Stimulated activated CD8-positive, alpha-beta memory T cell treated with anti-CD3 and anti-CD28 coated beads, Interleukin-15, amount 100 ng/mL, for 1 hour (primary cell): Measurements from ENCODE around the gene HOTAIR.

ENCODE experiments used
- DNase-seq: peaks from one replicate; pipeline ENCODE4 v3.0.0-alpha.2; 2020; ENCODE audit warnings: low read depth

Gene HOTAIR

GRCh38 chr12:54000116-54001114, 25.7 kb upstream of the HOTAIR start, which contains the start of gene HOXC9:
Gene HOXC9 (plus strand): TSS chr12:54000161. CDS start chr12:54000189, 28 bp downstream.
- no peak for DNase-seq

DNA sequence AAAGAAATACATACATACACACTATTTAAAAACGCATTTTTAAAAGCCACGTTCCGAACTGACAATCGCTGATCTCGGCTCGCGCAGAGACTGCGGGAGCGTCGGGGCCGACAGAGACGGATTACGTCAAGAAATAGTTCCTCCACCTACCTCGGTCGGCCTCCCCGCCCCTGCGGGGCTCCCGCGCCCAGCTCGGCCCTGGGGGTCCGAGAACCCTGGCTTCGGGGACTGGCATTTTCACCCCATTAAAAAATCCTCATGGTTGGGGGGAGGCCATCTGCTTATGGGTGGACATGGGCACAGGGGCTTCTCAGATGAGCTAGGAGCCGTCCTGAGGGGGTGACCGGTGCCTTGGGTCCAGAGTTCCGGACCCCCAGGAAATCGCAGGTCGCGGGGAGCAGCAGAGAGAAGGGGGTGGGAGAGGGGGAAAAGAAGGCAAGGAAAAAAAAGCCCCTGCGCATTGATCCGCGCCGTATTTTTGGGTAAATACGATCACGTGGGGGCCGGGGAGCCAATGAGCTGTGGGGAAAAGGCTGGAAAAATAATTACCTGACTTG, 24.9 kb upstream of the HOTAIR start:
- DNase-seq, result no peak

GRCh38 chr12:53998900-53999236, 24.1 kb upstream of the HOTAIR start:
- no peak for DNase-seq

DNA sequence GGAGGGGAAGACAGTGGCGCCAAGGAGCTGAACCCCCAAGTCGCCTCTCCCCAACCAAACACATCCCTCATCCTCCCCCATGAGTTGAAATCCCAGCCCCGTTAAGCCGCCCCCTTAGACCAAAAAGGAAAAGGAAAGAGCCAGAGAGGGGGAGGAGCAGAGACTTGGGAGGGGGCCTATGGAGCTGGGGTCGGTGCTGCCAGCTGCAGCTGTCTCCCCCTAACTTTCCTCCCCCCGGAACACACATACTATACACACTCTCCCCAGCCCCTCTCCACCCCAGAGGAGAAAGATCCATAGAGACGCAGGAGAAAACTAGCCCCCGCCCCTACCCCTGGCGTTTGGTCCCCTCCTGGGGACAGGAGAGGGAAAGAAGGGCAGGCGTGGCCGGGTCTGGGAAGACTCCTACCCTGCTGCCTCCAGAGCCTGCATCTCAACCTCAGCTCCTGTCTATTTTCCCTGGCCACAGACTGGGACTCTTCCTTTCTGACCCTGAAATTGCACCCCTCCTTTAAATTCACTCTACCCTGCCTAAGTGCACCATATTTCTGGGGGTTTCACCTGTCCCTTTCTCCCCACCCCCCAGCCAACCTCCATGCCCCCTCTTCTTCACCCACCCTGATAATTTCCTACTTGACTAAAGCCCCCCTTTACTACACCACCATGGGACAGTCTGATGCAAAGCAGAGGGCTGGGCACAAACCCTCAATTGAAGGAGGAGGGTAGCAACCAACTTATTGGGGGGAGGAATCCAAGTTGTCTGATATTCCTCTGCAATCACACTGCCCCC, 23.6 kb upstream of the HOTAIR start:
- no peak for DNase-seq

- DNase-seq, result no peak
Observed at GRCh38 chr12:53997204-53998109, 22.7 kb upstream of the HOTAIR start.

- DNase-seq, result no peak
Observed at GRCh38 chr12:53996240-53997203, 21.8 kb upstream of the HOTAIR start.

GRCh38 chr12:53995378-53996239, 20.9 kb upstream of the HOTAIR start:
- DNase-seq, result no peak

GRCh38 chr12:53995002-53995377, 20.2 kb upstream of the HOTAIR start:
- no peak for DNase-seq

DNA sequence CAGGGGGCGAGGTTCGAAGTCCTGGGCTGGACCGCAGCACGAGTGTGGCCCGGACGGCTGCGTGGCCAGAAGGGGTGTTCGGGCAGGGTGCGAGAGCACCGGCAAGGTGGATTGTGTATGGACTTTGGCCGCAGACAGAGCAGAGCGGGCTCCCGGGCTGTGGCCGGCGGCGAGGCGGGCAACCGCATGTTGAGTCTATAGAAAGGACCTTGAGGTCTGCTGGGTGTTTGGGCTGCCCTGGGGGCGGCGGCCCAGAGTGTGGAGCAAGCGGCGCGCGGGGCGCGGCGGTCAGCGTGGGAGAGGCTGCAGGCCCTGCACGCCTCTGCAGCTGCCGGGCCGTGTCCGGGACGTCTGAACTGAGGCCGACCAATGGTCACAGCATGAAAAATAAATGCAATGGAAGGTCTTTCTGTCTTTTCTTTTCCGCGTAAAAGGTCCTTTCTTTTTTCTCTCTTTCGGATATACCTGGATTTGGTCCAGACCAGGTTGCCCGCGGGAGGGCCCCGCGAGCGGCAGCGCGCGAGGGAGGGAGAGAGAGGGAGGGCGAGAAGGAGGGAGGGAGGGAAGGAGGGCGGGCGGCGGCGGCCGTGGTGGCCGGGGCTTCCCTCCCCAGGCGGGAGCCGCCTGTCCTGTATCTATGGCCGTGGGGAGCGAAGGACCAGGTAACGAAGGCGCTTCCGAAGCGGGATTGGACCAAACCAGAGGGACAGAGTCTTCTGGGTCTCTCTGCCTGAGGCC, 19.7 kb upstream of the HOTAIR start:
- no peak for DNase-seq

DNA sequence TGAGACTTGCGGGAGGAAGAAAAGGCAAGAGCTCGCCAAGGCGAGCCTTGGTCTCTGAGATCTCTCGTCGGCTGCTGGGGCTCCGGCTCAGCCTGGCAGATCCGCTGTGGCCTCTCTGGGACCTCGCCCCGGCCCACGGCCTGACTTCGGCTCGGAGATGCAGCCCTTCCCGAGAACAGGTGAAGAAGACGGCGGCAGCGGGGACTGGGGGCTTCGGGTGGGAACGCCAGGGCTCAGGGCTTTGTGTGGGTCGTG, 19.2 kb upstream of the HOTAIR start:
- DNase-seq, result no peak

- no peak for DNase-seq
Observed at GRCh38 chr12:53993162-53994008, 18.6 kb upstream of the HOTAIR start.

- no peak for DNase-seq
Observed at GRCh38 chr12:53992377-53992889, 17.7 kb upstream of the HOTAIR start.

- no peak for DNase-seq
Observed at GRCh38 chr12:53991077-53991460, 16.3 kb upstream of the HOTAIR start.

GRCh38 chr12:53990311-53991076, 15.7 kb upstream of the HOTAIR start:
- no peak for DNase-seq

DNA sequence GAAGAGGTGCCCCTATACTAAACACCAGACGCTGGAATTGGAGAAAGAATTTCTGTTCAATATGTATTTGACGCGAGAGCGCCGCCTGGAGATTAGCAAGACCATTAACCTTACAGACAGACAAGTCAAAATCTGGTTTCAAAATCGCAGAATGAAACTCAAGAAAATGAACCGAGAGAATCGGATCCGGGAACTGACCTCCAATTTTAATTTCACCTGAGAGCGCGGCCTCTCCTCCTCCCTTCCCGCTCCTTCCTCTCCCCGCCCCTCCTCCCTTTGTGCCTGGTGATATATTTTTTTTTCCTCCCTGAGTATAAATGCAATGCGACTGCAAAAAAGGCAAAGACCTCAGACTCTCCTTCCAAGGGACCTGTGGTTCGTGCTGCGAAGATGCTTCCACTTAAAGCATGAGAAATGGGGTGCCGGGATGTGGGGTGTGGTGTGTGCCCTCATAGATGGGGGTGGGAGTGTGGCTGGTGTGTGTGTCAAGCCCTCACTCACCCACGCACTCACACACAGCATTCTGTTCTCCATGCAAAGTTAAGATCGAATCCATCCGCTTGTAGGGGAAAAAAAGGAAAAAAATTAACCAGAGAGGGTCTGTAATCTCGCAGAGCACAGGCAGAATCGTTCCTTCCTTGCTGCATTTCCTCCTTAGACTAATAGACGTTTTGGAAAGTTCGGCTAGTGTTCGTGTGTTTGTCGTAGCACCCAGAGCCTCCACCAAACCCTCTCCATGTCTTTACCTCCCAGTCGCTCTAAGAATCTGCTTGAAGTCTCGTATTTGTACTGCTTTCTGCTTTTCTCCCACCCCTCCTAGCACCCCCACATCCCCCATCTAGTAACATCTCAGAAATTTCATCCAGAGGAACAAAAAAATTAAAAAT, 14.7 kb upstream of the HOTAIR start:
- DNase-seq, result no peak
